GM23338 (cell line): ENCODE measurements around the gene STK31. TPM values are rescaled to one million over a fixed set of nuclear protein-coding genes. Genes with fewer than 3 reads are reported as not detected.

Experiments
- ATAC-seq: fragments of 200-7000 bp; cut with Tn5 transposase; 3 replicates; pipeline ENCODE4 v1.9.1; 2020
- DNase-seq: peaks from one replicate; pipeline ENCODE4 v3.0.0-alpha.2; 2015; ENCODE audit warnings: low spot score
- H2AFZ ChIP-seq: fragments of 200-600 bp; sonication (generic); 2 replicates; pipeline ENCODE4 v1.8.0; 2016; ENCODE audit warnings: antibody characterized with exemption, mild to moderate bottlenecking, moderate library complexity
- H3F3A ChIP-seq: fragments of 200-600 bp; sonication (generic); replicated peaks from 2 replicates; pipeline ENCODE4 v1.8.0; 2017; ENCODE audit warnings: antibody characterized with exemption, mixed run types, low read depth
- H3K27ac ChIP-seq: fragments of 200-600 bp; sonication (generic); 2 replicates; pipeline ENCODE4 v1.6.1; 2016; ENCODE audit warnings: low read depth
- H3K27me3 ChIP-seq: fragments of 200-600 bp; sonication (generic); 2 replicates; pipeline ENCODE4 v1.8.0; 2016; ENCODE audit warnings: mild to moderate bottlenecking, mixed run types, moderate library complexity; ENCODE audit not compliant: insufficient read depth
- H3K36me3 ChIP-seq: fragments of 200-600 bp; sonication (generic); 2 replicates; pipeline ENCODE4 v1.8.0; 2016; ENCODE audit warnings: mild to moderate bottlenecking; ENCODE audit not compliant: insufficient read depth
- H3K4me1 ChIP-seq: fragments of 200-600 bp; sonication (generic); 2 replicates; pipeline ENCODE4 v1.8.0; 2016; ENCODE audit warnings: mild to moderate bottlenecking, moderate library complexity; ENCODE audit not compliant: insufficient read depth
- H3K4me2 ChIP-seq: fragments of 200-600 bp; sonication (generic); 2 replicates; pipeline ENCODE4 v1.7.1; 2017; ENCODE audit warnings: mixed run types
- H3K4me3 ChIP-seq: fragments of 200-600 bp; sonication (generic); 2 replicates; pipeline ENCODE4 v1.6.1; 2016; ENCODE audit warnings: mixed run types
- H3K79me2 ChIP-seq: fragments of 200-600 bp; sonication (generic); replicated peaks from 2 replicates; pipeline ENCODE4 v1.8.0; 2017; ENCODE audit warnings: mild to moderate bottlenecking; ENCODE audit not compliant: insufficient read depth
- H3K9me2 ChIP-seq: fragments of 200-600 bp; sonication (generic); 2 replicates; pipeline ENCODE4 v1.8.0; 2017; ENCODE audit not compliant: insufficient read depth
- H4K20me1 ChIP-seq: fragments of 200-600 bp; sonication (generic); replicated peaks from 2 replicates; pipeline ENCODE4 v1.8.0; 2017; ENCODE audit warnings: mild to moderate bottlenecking; ENCODE audit not compliant: insufficient read depth
- H3K27ac Mint-ChIP-seq: 2 replicates; pipeline ENCODE4 v1.8.0; 2020; ENCODE audit warnings: inconsistent platforms, mild to moderate bottlenecking, moderate library complexity, mixed read lengths
- H3K27me3 Mint-ChIP-seq: 3 replicates; pipeline ENCODE4 v1.8.0; 2022; ENCODE audit warnings: low read depth, mild to moderate bottlenecking, moderate library complexity, mixed read lengths, inconsistent platforms; ENCODE audit not compliant: insufficient read depth, poor library complexity
- H3K36me3 Mint-ChIP-seq: 3 replicates; pipeline ENCODE4 v1.8.0; 2021; ENCODE audit warnings: low read depth, mild to moderate bottlenecking, inconsistent platforms, moderate library complexity, mixed read lengths
- H3K4me1 Mint-ChIP-seq: 3 replicates; pipeline ENCODE4 v1.8.0; 2020; ENCODE audit warnings: mild to moderate bottlenecking, inconsistent platforms, mixed read lengths
- H3K4me3 Mint-ChIP-seq: 3 replicates; pipeline ENCODE4 v1.8.0; 2021; ENCODE audit warnings: moderate library complexity, mild to moderate bottlenecking, inconsistent platforms, mixed read lengths
- H3K9me3 Mint-ChIP-seq: 3 replicates; pipeline ENCODE4 v1.8.0; 2020; ENCODE audit warnings: moderate library complexity, mild to moderate bottlenecking, inconsistent platforms, mixed read lengths
- CREB1 ChIP-seq: fragments of 250-450 bp; sonication (Bioruptor Pico); IDR thresholded peaks from 2 replicates; pipeline ENCODE4 v1.5.0; 2020; ENCODE audit warnings: low read depth, mild to moderate bottlenecking, moderate library complexity
- CTCF ChIP-seq, 2 experiments: fragments of 200-600 bp in 1 of 2; sonication (generic) in 1 of 2; conservative IDR thresholded peaks; 2 replicates each; pipeline versions ENCODE4 v1.5.1 to v1.6.1; 2016 to 2017; ENCODE audit warnings: antibody characterized with exemption in 2 of 2, low read depth in 2 of 2, mild to moderate bottlenecking in 2 of 2, moderate library complexity in 1 of 2
- ETS1 ChIP-seq: IDR thresholded peaks from 2 replicates; pipeline ENCODE4 v1.6.1; 2016; ENCODE audit warnings: antibody characterized with exemption
- EZH2 ChIP-seq: fragments of 200-600 bp; sonication (generic); IDR thresholded peaks from one replicate; pipeline ENCODE4 v1.8.0; 2017; ENCODE audit warnings: antibody characterized with exemption, mild to moderate bottlenecking, low read depth; ENCODE audit not compliant: unreplicated experiment
- EZH2phosphoT487 ChIP-seq: fragments of 200-600 bp; sonication (generic); IDR thresholded peaks from one replicate; pipeline ENCODE4 v1.8.1; 2018; ENCODE audit warnings: antibody characterized with exemption; ENCODE audit not compliant: unreplicated experiment
- JUNB ChIP-seq: IDR thresholded peaks from one replicate; pipeline ENCODE4 v1.6.1; 2016; ENCODE audit warnings: antibody characterized with exemption; ENCODE audit not compliant: unreplicated experiment
- NANOG ChIP-seq: IDR thresholded peaks from 2 replicates; pipeline ENCODE4 v1.6.1; 2016; ENCODE audit warnings: antibody characterized with exemption, borderline replicate concordance
- POLR2AphosphoS5 ChIP-seq: IDR thresholded peaks from 2 replicates; pipeline ENCODE4 v1.6.1; 2016; ENCODE audit warnings: antibody characterized with exemption, low read depth
- REST ChIP-seq: IDR thresholded peaks from one replicate; pipeline ENCODE4 v1.6.1; 2018; ENCODE audit warnings: antibody characterized with exemption; ENCODE audit not compliant: unreplicated experiment
- STAT1 ChIP-seq: IDR thresholded peaks from one replicate; pipeline ENCODE4 v1.6.1; 2016; ENCODE audit warnings: antibody characterized with exemption; ENCODE audit not compliant: unreplicated experiment
- ZNF114 ChIP-seq: fragments of 250-450 bp; sonication (Bioruptor Pico); IDR thresholded peaks from 2 replicates; pipeline ENCODE4 v1.5.0; 2020; ENCODE audit warnings: mild to moderate bottlenecking, moderate library complexity
- ZNF331 ChIP-seq: fragments of 250-450 bp; sonication (Bioruptor Pico); IDR thresholded peaks from 2 replicates; pipeline ENCODE4 v1.5.0; 2020; ENCODE audit warnings: low read depth, mild to moderate bottlenecking, moderate library complexity
- ZNF462 ChIP-seq: fragments of 250-450 bp; sonication (Bioruptor Pico); IDR thresholded peaks from 2 replicates; pipeline ENCODE4 v1.5.0; 2020; ENCODE audit warnings: mild to moderate bottlenecking, moderate library complexity
- polyA plus RNA-seq: library from polyadenylated mRNA; unstranded; fragments of >200 nt; fragmentation: Nextera tagmentation; extraction: Ambion mirVana; gene quantifications from 2 replicates; pipeline ENCODE4 v1.2.1, GENCODE V29; 2016
- total RNA-seq: library from RNA; depleted of rRNA; stranded (reverse); fragments of >200 nt; shearing (Covaris generic); gene quantifications from 2 replicates; pipeline ENCODE4 v1.2.3, GENCODE V29; 2014

STK31 gene
- total and polyA plus RNA-seq, 2 experiments from 2014 or later, result 0.31 to 0.55 TPM

GRCh38 chr7:23714579-23714978 is 4.6 kb downstream of the STK31 start:
- Histone ChIP-seq H3K27me3 (peaks cover under 1% of the 10 kb centered on the region; the same call in 1 of the 2 replicates), H3K36me3 (no peaks in the 10 kb centered on the region), H2AFZ (no peak overlapping the region), H3K4me3 (no peak overlapping the region), H3K79me2 (no peaks in the 10 kb centered on the region), H3K4me1 (no peaks in the 10 kb centered on the region), H4K20me1 (no peaks in the 10 kb centered on the region), H3K27ac (no peak overlapping the region), H3K9me2 (no peaks in the 10 kb centered on the region), H3F3A (no peaks in the 10 kb centered on the region), H3K4me2 (no peak overlapping the region)
- TF ChIP-seq EZH2phosphoT487 (no peak), NANOG (no peak), STAT1 (no peak), EZH2 (no peak), ZNF331 (CRISPR knock-in tag) (no peak), CTCF (conservative IDR thresholded peaks at IDR 0.05; ENCODE audit: low read depth in 2 of 2) (no peak), POLR2AphosphoS5 (no peak), JUNB (no peak), ETS1 (no peak), ZNF462 (CRISPR knock-in tag) (no peak), REST (no peak), CREB1 (CRISPR knock-in tag) (no peak), ZNF114 (CRISPR knock-in tag) (no peak)
- DNase-seq (no peak), ATAC-seq (no peak)
- H3K4me3 Mint-ChIP-seq, result no peak overlapping the region
- H3K27me3 Mint-ChIP-seq, result peaks cover 3% of the 10 kb centered on the region
- H3K9me3 Mint-ChIP-seq, result no peaks in the 10 kb centered on the region
- H3K4me1 Mint-ChIP-seq, result no peaks in the 10 kb centered on the region; the same call in 2 of the 3 replicates
- H3K27ac Mint-ChIP-seq, result no peak overlapping the region
- no peaks in the 10 kb centered on the region for H3K36me3 Mint-ChIP-seq
